A549 (cell line): Measurements from ENCODE around the gene SLC17A9.

Experiments
- EP300 ChIP-seq, 2 experiments: fragments of >200 bp; sonication (Bioruptor Twin); formaldehyde crosslinking; IDR thresholded peaks; 2 replicates in 1 of 2; 3 replicates in 1 of 2; pipeline ENCODE4 v1.6.1; 2016 to 2017
- JUN ChIP-seq, 2 experiments: fragments of >200 bp; sonication (Bioruptor Twin); formaldehyde crosslinking; IDR thresholded peaks; 2 replicates in 1 of 2; 3 replicates in 1 of 2; pipeline ENCODE4 v1.6.1; 2016 to 2017
- MYC ChIP-seq: IDR thresholded peaks from 2 replicates; pipeline ENCODE4 v1.6.1; 2012; ENCODE audit warnings: mild to moderate bottlenecking, inconsistent platforms, low read length, improper control_type of control experiment, borderline replicate concordance
- POLR2A ChIP-seq: IDR thresholded peaks from 2 replicates; pipeline ENCODE4 v1.6.1; 2012; ENCODE audit warnings: mild to moderate bottlenecking, low read length
- RCOR1 ChIP-seq: fragments of 150-350 bp; IDR thresholded peaks from 2 replicates; pipeline ENCODE4 v1.6.1; 2014; ENCODE audit warnings: antibody characterized with exemption, low read length, low read depth
- REST ChIP-seq: fragments of 200-600 bp; sonication (generic); IDR thresholded peaks from 2 replicates; pipeline ENCODE4 v1.6.1; 2016; ENCODE audit warnings: antibody characterized with exemption, mild to moderate bottlenecking, moderate library complexity

GRCh38 chr20:62994869-62995281 is 42.4 kb downstream of the SLC17A9 start:
- no peak for TF ChIP-seq RCOR1
- no peak for TF ChIP-seq POLR2A
- TF ChIP-seq MYC, result no peak
- no peak for TF ChIP-seq REST
- no peak for TF ChIP-seq EP300 (IDR thresholded peaks at IDR 0.05)
- TF ChIP-seq JUN (IDR thresholded peaks at IDR 0.05), result no peak
